T-helper 1 cell treated with Interleukin-12 subunit alpha and Interleukin-12 subunit beta and Interleukin-4 antibody, amounts not matched to agents 30 ng/mL and 1 ng/mL, for 36 hours (primary cell): ENCODE measurements around the gene USP16. TPM values are rescaled to one million over a fixed set of nuclear protein-coding genes. Genes with fewer than 3 reads are reported as not detected.

Experiments used
- intact Hi-C: fragments of 100-400 bp; cut with micrococcal nuclease; formaldehyde crosslinking; loops from one replicate; pipeline ENCODE4 v1.15.1; 2024
- total RNA-seq: library from RNA; stranded (reverse); gene quantifications from 2 replicates; pipeline ENCODE4 v1.2.3, GENCODE V29; 2022

The USP16 gene
- total RNA-seq, 1 donor from 2014 or later = 45.0 TPM

DNA sequence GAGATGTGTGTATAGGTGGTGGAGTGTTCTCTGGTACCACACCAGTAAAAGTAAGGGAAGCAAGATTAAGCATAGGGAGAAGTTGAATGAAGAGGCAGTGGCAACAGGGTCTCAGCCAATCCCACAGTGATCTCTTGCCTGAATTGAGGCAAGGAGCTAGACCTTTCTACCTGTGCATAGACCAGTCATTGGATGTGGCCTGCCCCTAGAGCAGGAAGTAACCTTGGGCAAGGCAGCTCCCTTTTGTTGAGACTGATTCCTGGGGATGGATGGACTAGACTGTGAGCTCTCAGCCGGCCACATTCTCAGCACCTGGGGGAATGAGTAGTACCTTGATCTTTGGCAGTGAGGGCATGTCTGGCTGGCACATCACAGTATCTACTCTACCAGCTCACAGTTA, 6.4 kb downstream of the USP16 start:
- intact Hi-C loops = no loop called here

GRCh38 chr21:29033301-29033700, 8.8 kb downstream of the USP16 start:
- intact Hi-C loops = no loop called here

DNA sequence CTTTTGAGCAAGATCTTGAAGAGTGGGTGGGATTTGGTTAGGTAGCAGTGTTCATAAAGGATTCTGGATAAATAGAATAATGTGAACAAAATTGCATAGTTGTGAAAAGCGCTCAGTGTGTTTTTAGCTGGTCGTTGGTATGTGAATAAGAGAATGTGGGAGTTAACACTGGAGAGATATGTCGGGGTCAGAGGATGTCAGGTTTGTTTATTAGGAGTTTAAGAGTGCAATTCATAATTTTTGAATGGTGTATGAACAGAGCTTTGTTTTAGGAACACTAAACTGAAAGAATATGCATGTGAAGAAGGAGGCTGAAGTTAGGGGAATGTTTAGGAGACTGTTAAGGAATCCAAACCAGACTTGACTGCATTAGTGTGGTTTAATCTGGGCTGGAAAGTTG, 9.4 kb downstream of the USP16 start:
- intact Hi-C loops = no loop called here

- intact Hi-C loops = no loop called here
Observed at GRCh38 chr21:29034678-29035077, 10.2 kb downstream of the USP16 start.

DNA sequence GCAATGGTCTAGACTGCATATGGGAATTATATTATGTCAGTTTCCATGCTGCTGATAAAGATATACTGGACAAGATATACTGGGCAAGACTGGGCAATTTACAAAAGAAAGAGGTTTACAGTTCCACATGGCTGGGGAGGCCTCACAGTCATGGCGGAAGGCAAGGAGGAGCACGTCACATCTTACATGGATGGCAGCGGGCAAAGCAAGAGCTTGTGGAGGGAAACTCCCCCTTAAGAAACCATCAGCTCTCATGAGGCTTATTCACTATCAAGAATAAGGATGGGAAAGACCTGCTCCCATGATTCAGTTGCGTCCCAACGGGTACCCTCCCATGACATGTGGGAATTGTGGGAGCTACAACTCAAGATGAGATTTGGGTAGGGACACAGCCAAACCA, 27.8 kb downstream of the USP16 start:
- intact Hi-C loops = no loop called here

- intact Hi-C loops = no loop called here
Observed at GRCh38 chr21:29053011-29053553, 28.6 kb downstream of the USP16 start.

GRCh38 chr21:29053656-29054055, 29.2 kb downstream of the USP16 start:
- intact Hi-C loops = no loop called here

DNA sequence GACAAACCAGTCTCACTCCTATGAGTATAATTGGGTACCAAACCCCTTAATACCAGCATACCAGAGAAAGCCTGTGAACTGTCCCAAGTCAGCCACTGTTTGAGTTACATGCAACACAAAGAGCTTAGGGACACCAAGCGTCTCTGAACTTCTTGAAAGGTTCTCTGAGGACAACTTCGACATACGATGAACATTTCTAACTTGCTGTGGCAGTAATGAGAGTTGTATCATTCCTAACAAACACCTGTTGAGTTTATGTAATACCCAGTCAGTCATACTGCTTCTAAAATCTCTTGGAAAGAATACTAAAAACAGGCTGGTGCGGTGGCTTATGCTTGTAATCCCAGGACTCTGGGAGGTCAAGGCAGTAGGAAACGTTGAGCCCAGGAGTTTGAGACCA, 30.6 kb downstream of the USP16 start:
- intact Hi-C loops = no loop called here

DNA sequence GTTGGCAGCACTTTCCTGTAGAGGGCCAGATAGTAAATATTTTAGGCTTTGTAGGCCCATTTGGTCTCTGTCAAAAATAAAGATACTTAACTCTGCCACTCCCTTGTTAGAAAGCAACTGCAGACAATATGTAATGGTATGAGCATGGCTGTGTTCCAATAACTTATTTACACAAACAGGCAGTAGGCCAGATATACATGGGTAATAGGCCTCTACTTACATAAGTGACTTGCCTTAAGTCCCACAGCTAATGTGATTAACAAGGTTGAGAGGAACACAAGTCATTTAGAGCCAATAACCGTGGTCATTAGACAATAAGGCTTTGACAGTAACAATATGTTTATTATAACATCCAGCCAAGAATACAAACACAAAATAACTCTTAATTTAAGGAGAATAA, 31.5 kb downstream of the USP16 start:
- intact Hi-C loops = no loop called here

DNA sequence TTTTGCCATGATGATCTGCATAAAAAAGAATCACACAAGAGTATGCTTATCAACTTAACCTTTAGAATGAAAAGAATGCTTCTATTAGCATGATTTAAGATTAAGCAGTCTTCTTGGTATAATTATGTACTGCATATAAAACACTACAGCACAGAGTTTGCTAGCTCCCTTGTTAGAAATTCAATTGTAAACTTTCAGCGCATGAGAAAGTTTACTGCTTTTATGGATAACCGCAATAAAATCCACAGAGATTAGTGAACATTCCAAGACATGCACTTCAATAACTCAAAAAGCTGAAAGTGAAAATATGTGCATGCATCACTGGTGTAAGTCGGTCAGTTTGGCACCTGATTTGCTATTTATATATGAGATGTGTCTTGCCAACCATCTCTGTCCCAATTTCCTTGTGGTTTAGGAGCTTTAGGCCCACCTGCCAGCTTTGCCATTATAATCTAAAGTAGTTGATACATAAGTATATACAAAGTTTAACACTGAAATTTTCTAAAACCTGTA, 32.1 kb downstream of the USP16 start:
- intact Hi-C loops = no loop called here

DNA sequence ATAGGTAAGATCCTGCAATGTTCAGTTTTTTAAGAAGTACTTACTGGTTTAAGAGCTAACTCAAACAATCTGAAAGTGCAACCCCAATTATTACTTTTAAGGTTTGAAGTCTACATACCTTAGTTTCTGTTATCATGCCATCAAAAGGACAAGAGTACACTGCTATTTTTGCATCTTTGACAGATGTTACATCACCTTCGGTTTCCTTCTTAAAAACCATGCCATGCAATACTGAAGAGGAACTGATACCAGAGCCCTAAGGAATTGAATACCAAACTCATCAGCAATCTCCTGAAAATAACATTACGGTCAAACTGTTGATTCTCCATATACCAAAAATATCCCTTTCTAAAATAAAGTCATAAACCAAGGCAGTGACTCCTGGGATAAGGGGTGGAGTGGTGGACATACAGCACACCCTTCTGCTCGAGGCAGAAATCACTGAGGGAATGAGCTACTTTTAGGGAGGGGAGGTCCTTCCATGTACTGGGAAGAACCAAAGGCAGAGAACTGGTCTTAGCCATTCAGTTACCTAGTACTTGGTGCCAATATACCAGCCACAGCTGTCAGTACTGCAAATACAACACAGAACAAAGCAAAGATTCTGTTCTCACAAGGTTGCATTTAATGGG, 40.5 kb downstream of the USP16 start:
- intact Hi-C loops = no loop called here

GRCh38 chr21:29072873-29073221, 48.4 kb downstream of the USP16 start:
- intact Hi-C loops = loop anchor here (1.0 to 5.0 kb wide), 11 partner anchors 49 to 1644 kb away; partner anchors contain the start of genes KRTAP21-3, LTN1 and USP16

- intact Hi-C loops = loop anchor here (1.0 to 5.0 kb wide), 11 partner anchors 49 to 1644 kb away; partner anchors contain the start of genes KRTAP21-3, LTN1 and USP16
Observed at GRCh38 chr21:29073222-29074006, 48.9 kb downstream of the USP16 start, which contains the start of gene CCT8. Gene CCT8, minus strand, starts transcription at chr21:29073648. Its CDS starts 58 bp downstream, at chr21:29073590.

DNA sequence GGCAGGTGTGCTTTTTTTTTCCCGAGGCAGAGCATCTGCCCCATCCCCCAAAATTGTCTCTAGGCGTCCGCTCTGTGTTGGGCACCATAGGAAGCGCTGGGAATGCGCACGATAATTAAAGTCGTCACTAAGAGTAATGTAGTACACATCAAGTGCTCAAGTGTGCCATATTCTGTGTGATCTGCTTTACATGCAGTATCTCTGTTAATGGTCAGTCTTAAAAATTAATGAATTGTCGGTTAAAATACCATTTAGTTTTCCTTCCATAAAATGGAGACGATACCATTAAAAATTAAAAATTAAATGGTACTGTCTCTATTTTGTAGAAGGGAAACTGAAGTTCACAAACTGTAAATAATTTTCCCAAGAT, 49.5 kb downstream of the USP16 start:
- intact Hi-C loops = loop anchor here (5.0 kb wide), 3 partner anchors 273 to 1643 kb away; partner anchors contain the start of gene KRTAP21-3

GRCh38 chr21:29074783-29075182, 50.3 kb downstream of the USP16 start:
- intact Hi-C loops = loop anchor here (5.0 kb wide), 4 partner anchors 273 to 1643 kb away; partner anchors contain the start of gene KRTAP21-3

DNA sequence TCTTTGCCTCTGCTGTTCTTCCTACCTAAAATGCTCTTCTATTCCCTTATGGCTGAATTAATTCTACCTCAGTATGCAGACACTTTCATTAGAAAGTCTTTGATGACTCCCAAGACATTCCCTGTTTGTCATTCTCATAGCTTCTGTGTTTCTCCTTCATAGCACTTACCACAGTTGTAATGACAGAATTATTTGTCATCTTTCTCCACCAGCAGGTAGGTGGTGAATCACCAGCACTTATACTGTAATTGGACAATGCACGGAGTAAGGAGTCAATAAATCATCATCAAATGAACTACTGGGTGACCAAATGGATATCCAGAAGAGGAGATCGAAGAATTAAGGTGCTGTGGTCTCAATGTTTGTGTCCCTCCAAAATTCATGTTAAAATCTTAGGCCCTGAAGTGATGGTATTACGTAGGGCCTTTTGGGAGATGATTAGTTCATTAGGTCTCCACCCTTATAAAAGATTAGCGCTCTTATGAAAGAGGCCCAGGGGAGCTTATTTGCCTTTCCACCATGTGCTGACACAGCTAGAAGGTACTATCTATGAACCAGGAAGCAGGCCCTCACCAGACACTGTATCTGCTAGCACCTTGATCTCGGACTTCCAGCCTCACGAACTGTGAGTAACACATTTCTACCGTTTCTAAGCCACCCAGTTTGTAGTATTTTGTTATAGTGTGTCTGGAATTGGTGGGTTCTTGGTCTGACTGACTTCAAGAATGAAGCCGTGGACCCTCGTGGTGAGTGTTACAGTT, 51.4 kb downstream of the USP16 start:
- intact Hi-C loops = loop anchor here (5.0 kb wide), 1 partner anchor 581 kb away; no protein-coding TSS in a partner anchor

GRCh38 chr21:29076731-29077640, 52.5 kb downstream of the USP16 start:
- intact Hi-C loops = loop anchor here (5.0 kb wide), 1 partner anchor 580 kb away; no protein-coding TSS in a partner anchor

DNA sequence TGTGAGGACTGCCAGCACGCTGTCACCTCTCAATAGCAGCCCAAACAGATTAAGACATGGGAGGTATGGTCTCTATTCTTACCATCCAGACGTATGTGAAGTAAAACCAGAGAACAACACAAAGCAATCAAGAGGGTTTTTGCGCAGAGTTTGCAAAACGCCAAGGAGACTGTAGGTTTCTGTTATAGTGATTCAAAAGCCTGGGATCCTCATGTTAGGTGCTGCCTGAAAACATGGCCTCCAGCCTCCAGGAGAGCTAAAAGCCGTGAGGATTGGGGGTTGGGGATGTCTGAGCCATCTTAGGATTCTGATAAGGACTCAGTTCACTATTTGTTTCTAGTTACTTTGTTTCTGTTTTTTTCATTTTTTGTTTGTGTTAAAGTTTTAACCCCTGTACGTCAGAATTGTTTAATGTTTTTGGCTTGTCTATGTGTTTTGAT, 53.2 kb downstream of the USP16 start:
- intact Hi-C loops = loop anchor here (5.0 kb wide), 1 partner anchor 580 kb away; no protein-coding TSS in a partner anchor

DNA sequence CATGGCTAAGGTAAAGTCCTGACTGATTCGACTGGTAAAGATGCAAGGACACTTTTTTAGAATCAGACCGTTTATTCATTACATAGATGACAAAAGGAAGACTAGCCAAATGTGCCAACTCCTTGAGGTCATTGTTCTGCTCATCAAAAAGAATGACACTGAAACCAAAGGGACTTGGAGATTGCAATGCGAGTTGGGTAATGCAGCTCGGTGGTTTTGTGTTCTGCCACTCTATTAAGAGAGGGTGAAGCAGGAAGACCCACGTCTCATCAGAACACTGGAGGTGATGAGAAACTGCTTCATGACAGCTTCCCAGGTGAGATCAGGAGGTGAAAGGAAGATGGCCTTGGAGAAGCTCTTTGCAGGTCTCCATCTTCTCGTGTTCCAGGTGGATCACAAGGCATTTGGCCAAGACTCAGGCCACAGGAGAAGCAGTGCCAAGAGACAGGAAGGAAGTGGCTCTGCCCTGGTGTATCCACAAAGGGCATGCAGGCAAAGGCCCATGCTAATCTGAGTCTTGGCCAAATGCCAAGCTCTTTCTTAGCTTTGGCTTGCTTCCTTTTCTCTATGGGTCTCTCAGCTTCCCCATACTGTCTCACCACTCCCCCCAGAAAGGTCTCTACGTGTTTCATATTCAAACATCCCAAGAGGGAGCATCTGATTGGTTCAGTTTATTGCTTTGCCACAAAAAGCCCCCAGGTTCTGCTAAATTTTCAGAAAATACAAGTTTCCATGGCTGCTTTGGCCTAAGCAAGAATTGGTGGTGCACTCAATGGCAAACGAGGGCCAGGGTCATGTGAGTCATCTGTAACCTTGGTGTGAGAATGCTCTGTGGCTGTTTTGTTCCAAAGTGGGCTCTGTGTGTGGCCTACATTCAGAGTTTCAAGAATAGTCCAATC, 54.6 kb downstream of the USP16 start:
- intact Hi-C loops = loop anchor here (5.0 kb wide), 1 partner anchor 578 kb away; no protein-coding TSS in a partner anchor
